Measurements from ENCODE around the gene IKBIP.

DNA sequence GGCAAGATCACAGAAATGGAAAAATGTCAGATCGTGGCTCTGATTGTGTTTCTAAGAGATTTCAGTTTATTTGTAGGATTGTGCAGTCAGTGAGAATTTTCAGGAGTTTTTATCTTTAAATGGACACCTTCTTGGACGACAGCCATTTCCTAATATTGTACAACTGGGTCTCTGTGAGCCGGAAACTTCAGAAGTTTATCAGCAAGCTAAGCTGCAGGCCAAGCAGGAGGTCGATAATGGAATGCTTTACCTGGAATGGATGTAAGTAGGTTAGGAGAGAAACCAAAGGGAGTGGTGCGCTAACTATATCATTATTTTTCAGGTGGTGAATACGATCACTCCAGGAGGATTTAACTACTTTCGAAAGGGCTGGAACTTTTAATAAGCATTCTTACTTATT is 26.9 kb upstream of the IKBIP start:
- TF ChIP-seq, protein P1, sequence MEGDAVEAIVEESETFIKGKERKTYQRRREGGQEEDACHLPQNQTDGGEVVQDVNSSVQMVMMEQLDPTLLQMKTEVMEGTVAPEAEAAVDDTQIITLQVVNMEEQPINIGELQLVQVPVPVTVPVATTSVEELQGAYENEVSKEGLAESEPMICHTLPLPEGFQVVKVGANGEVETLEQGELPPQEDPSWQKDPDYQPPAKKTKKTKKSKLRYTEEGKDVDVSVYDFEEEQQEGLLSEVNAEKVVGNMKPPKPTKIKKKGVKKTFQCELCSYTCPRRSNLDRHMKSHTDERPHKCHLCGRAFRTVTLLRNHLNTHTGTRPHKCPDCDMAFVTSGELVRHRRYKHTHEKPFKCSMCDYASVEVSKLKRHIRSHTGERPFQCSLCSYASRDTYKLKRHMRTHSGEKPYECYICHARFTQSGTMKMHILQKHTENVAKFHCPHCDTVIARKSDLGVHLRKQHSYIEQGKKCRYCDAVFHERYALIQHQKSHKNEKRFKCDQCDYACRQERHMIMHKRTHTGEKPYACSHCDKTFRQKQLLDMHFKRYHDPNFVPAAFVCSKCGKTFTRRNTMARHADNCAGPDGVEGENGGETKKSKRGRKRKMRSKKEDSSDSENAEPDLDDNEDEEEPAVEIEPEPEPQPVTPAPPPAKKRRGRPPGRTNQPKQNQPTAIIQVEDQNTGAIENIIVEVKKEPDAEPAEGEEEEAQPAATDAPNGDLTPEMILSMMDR (IDR thresholded peaks at IDR 0.05 in 2 of 3, conservative IDR thresholded peaks at IDR 0.05 in 1 of 3; ENCODE audit: borderline replicate concordance in 1 of 3, insufficient read depth in 1 of 3, low read depth in 2 of 3, low read length in 2 of 3), result no peak
- TF ChIP-seq POLR2A (IDR thresholded peaks at IDR 0.05; ENCODE audit: borderline replicate concordance, extremely low read depth, insufficient read depth, insufficient read length), result no peak
- TF ChIP-seq, protein P2, sequence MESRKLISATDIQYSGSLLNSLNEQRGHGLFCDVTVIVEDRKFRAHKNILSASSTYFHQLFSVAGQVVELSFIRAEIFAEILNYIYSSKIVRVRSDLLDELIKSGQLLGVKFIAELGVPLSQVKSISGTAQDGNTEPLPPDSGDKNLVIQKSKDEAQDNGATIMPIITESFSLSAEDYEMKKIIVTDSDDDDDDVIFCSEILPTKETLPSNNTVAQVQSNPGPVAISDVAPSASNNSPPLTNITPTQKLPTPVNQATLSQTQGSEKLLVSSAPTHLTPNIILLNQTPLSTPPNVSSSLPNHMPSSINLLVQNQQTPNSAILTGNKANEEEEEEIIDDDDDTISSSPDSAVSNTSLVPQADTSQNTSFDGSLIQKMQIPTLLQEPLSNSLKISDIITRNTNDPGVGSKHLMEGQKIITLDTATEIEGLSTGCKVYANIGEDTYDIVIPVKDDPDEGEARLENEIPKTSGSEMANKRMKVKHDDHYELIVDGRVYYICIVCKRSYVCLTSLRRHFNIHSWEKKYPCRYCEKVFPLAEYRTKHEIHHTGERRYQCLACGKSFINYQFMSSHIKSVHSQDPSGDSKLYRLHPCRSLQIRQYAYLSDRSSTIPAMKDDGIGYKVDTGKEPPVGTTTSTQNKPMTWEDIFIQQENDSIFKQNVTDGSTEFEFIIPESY (IDR thresholded peaks at IDR 0.05; ENCODE audit: extremely low read depth, insufficient replicate concordance, low read length), result no peak
- no peak for TF ChIP-seq SIN3A (IDR thresholded peaks at IDR 0.05; ENCODE audit: low read depth)
- TF ChIP-seq JUND (IDR thresholded peaks at IDR 0.05), result no peak
- TF ChIP-seq EZH2phosphoT487 (IDR thresholded peaks at IDR 0.05; ENCODE audit: borderline replicate concordance), result no peak

Data from HCT116 (cell line).